Neuron (in vitro differentiated cells): ENCODE data around the gene ZNF587.
"Not testable (repeated sequence)": the region's sequence is repeated elsewhere in the genome, so short reads cannot be mapped to it uniquely, and the experiment has no call there.

Experiments
- H2AFZ ChIP-seq: one replicate; pipeline ENCODE4 v1.6.1; 2013; ENCODE audit warnings: low read depth, mild to moderate bottlenecking, inconsistent platforms, low read length, moderate library complexity
- H3K27me3 ChIP-seq: one replicate; pipeline ENCODE4 v1.6.1; 2013; ENCODE audit warnings: low read length; ENCODE audit not compliant: insufficient read depth
- H3K36me3 ChIP-seq: one replicate; pipeline ENCODE4 v1.6.1; 2013; ENCODE audit warnings: low read length; ENCODE audit not compliant: insufficient read depth
- H3K4me1 ChIP-seq: one replicate; pipeline ENCODE4 v1.6.1; 2013; ENCODE audit warnings: low read length; ENCODE audit not compliant: insufficient read depth
- H3K4me3 ChIP-seq: 2 replicates; pipeline ENCODE4 v1.5.1; 2013; ENCODE audit warnings: mild to moderate bottlenecking, low read length, moderate library complexity
- H3K9me3 ChIP-seq: one replicate; pipeline ENCODE4 v1.6.1; 2013; ENCODE audit warnings: low read length

ZNF587 gene

GRCh38 chr19:57873883-57874799 lies 24.5 kb downstream of the ZNF587 start:
- Histone ChIP-seq H3K36me3 (peaks cover 64% of the 10 kb centered on the region), H3K9me3 (peaks cover 52% of the 10 kb centered on the region)
- not testable (repeated sequence) for H3K4me1 ChIP-seq, H3K27me3 ChIP-seq, H3K4me3 ChIP-seq, H2AFZ ChIP-seq

- no peak overlapping the region for H3K4me3 ChIP-seq
- H3K4me1 ChIP-seq, result peaks cover 10% of the 10 kb centered on the region
These were observed 36.4 kb downstream of the ZNF587 start for GRCh38 chr19:57886046-57886445.

GRCh38 chr19:57887195-57887941 lies 37.7 kb downstream of the ZNF587 start:
- Histone ChIP-seq H3K4me1 (peaks cover 10% of the 10 kb centered on the region), H3K9me3 (peaks cover 23% of the 10 kb centered on the region), H3K4me3 (peak overlapping the region; percentile 98), H3K27me3 (no peaks in the 10 kb centered on the region), H2AFZ (no peak overlapping the region), H3K36me3 (peaks cover 30% of the 10 kb centered on the region)

More at GRCh38 chr19:57886046-57886445, 36.4 kb downstream of the ZNF587 start:
- Histone ChIP-seq H2AFZ (no peak overlapping the region), H3K36me3 (peaks cover 30% of the 10 kb centered on the region), H3K27me3 (no peaks in the 10 kb centered on the region), H3K9me3 (peaks cover 23% of the 10 kb centered on the region)

GRCh38 chr19:57888107-57888559 lies 38.5 kb downstream of the ZNF587 start:
- H3K4me1 ChIP-seq, result peaks cover 10% of the 10 kb centered on the region
- no peaks in the 10 kb centered on the region for H3K27me3 ChIP-seq
- H2AFZ ChIP-seq, result peak overlapping the region; percentile 48
- peaks cover 26% of the 10 kb centered on the region for H3K36me3 ChIP-seq
- peaks cover 23% of the 10 kb centered on the region for H3K9me3 ChIP-seq
- H3K4me3 ChIP-seq, result peak overlapping the region; percentile 98

- Histone ChIP-seq H2AFZ (peak within 1 kb of the TSS; percentile 80), H3K27me3 (no peaks in the 10 kb centered on the region), H3K4me1 (peaks cover 10% of the 10 kb centered on the region), H3K9me3 (peaks cover 23% of the 10 kb centered on the region), H3K4me3 (peak within 1 kb of the TSS; percentile 98), H3K36me3 (peaks cover 26% of the 10 kb centered on the region)
These were observed 39.0 kb downstream of the ZNF587 start, which contains the start of gene ZNF814 for GRCh38 chr19:57888560-57889231. TSS of gene ZNF814 (minus strand) at chr19:57889037. CDS start at chr19:57888802, 235 bp downstream.

- not testable (repeated sequence) for H3K4me3 ChIP-seq, H3K27me3 ChIP-seq, H3K9me3 ChIP-seq, H2AFZ ChIP-seq
- Histone ChIP-seq H3K36me3 (peaks cover 11% of the 10 kb centered on the region), H3K4me1 (peaks cover 10% of the 10 kb centered on the region)
These were observed 41.0 kb downstream of the ZNF587 start for GRCh38 chr19:57890706-57891105.

GRCh38 chr19:57900311-57900710 lies 50.7 kb downstream of the ZNF587 start:
- H3K4me1 ChIP-seq, result no peaks in the 10 kb centered on the region
- H2AFZ ChIP-seq, result no peak overlapping the region
- no peaks in the 10 kb centered on the region for H3K27me3 ChIP-seq
- no peak overlapping the region for H3K4me3 ChIP-seq
- H3K36me3 ChIP-seq, result peaks cover 11% of the 10 kb centered on the region
- peaks cover 3% of the 10 kb centered on the region for H3K9me3 ChIP-seq

- no peak overlapping the region for H2AFZ ChIP-seq
- H3K9me3 ChIP-seq, result peaks cover 12% of the 10 kb centered on the region
- peaks cover 35% of the 10 kb centered on the region for H3K36me3 ChIP-seq
- H3K4me1 ChIP-seq, result no peaks in the 10 kb centered on the region
- no peak overlapping the region for H3K4me3 ChIP-seq
- H3K27me3 ChIP-seq, result no peaks in the 10 kb centered on the region
These were observed 54.0 kb downstream of the ZNF587 start for GRCh38 chr19:57903618-57904184.

- H3K9me3 ChIP-seq, result peaks cover 13% of the 10 kb centered on the region
- no peak overlapping the region for H2AFZ ChIP-seq
- peaks cover 40% of the 10 kb centered on the region for H3K36me3 ChIP-seq
- no peak overlapping the region for H3K4me3 ChIP-seq
- H3K27me3 ChIP-seq, result no peaks in the 10 kb centered on the region
- H3K4me1 ChIP-seq, result no peaks in the 10 kb centered on the region
These were observed 55.6 kb downstream of the ZNF587 start for GRCh38 chr19:57905258-57905657.

GRCh38 chr19:57907394-57907793 lies 57.7 kb downstream of the ZNF587 start:
- no peak overlapping the region for H2AFZ ChIP-seq
- H3K4me3 ChIP-seq, result no peak overlapping the region
- no peaks in the 10 kb centered on the region for H3K27me3 ChIP-seq
- peaks cover 27% of the 10 kb centered on the region for H3K9me3 ChIP-seq
- H3K4me1 ChIP-seq, result no peaks in the 10 kb centered on the region
- peaks cover 57% of the 10 kb centered on the region for H3K36me3 ChIP-seq

GRCh38 chr19:57914531-57914930 lies 64.9 kb downstream of the ZNF587 start:
- peaks cover 11% of the 10 kb centered on the region for H3K4me1 ChIP-seq
- H3K4me3 ChIP-seq, result no peak overlapping the region
- H3K36me3 ChIP-seq, result peaks cover 43% of the 10 kb centered on the region
- H2AFZ ChIP-seq, result no peak overlapping the region
- H3K27me3 ChIP-seq, result no peaks in the 10 kb centered on the region
- peaks cover 24% of the 10 kb centered on the region for H3K9me3 ChIP-seq
